A673 (cell line): ENCODE measurements around the gene BTG2. TPM values are rescaled to one million over a fixed set of nuclear protein-coding genes. Genes with fewer than 3 reads are reported as not detected.

ENCODE experiments used
- BruUV-seq: library from RNA; stranded (reverse); fragments of 400-500 nt; replicated peaks from 2 replicates; lab custom pipeline; 2021; lab: Mats Ljungman, UMichigan
- CTCF ChIA-PET: fragments of 300-600 bp; sonication (Branson Sonifier 250); formaldehyde crosslinking; loops from one replicate; lab custom pipeline; 2022; ENCODE audit warnings: antibody characterized with exemption; lab: Charles Lee
- POLR2A ChIA-PET: fragments of 300-600 bp; sonication (Branson Sonifier 250); formaldehyde crosslinking; loops from one replicate; lab custom pipeline; 2022; ENCODE audit warnings: antibody characterized with exemption; ENCODE audit not compliant: low non-redundant PET; lab: Charles Lee
- DNase-seq: peaks from one replicate; pipeline ENCODE4 v3.0.0-alpha.2; 2015; ENCODE audit warnings: low spot score
- H3K27ac ChIP-seq: fragments of 200-600 bp; sonication (generic); 2 replicates; pipeline ENCODE4 v1.5.1; 2016; ENCODE audit warnings: mixed run types, low read depth, mild to moderate bottlenecking, mixed read lengths, antibody characterized with exemption, low read length; ENCODE audit not compliant: poor library complexity, severe bottlenecking
- H3K27me3 ChIP-seq: fragments of 200-600 bp; sonication (generic); replicated peaks from 2 replicates; pipeline ENCODE4 v1.6.1; 2017; ENCODE audit warnings: mixed run types, low read depth, mild to moderate bottlenecking, mixed read lengths, antibody characterized with exemption, low read length; ENCODE audit not compliant: insufficient read depth, poor library complexity
- H3K36me3 ChIP-seq: fragments of 200-600 bp; sonication (generic); 2 replicates; pipeline ENCODE4 v1.6.1; 2016; ENCODE audit warnings: mixed run types, mild to moderate bottlenecking, mixed read lengths, antibody characterized with exemption, low read length; ENCODE audit not compliant: insufficient read depth, poor library complexity, severe bottlenecking
- H3K4me1 ChIP-seq: fragments of 200-600 bp; sonication (generic); 2 replicates; pipeline ENCODE4 v1.6.1; 2017; ENCODE audit warnings: mixed run types, mild to moderate bottlenecking, mixed read lengths, antibody characterized with exemption, low read length; ENCODE audit not compliant: insufficient read depth, poor library complexity, severe bottlenecking
- H3K4me3 ChIP-seq: fragments of 200-600 bp; sonication (generic); 2 replicates; pipeline ENCODE4 v1.5.1; 2016; ENCODE audit warnings: low read depth, mixed run types, mild to moderate bottlenecking, mixed read lengths, low read length; ENCODE audit not compliant: poor library complexity, severe bottlenecking
- H3K9me3 ChIP-seq: fragments of 200-600 bp; sonication (generic); 2 replicates; pipeline ENCODE4 v1.6.1; 2016; ENCODE audit warnings: mixed run types, low read depth, mild to moderate bottlenecking, mixed read lengths, antibody characterized with exemption, low read length; ENCODE audit not compliant: poor library complexity, severe bottlenecking
- EZH2 ChIP-seq: fragments of 200-600 bp; sonication (generic); IDR thresholded peaks from 2 replicates; pipeline ENCODE4 v1.6.1; 2017; ENCODE audit warnings: borderline replicate concordance, low read depth, mild to moderate bottlenecking, mixed read lengths, antibody characterized with exemption, low read length; ENCODE audit not compliant: poor library complexity, severe bottlenecking
- intact Hi-C: fragments of 100-400 bp; cut with micrococcal nuclease; formaldehyde crosslinking; loops from one replicate; pipeline ENCODE4 v1.10.0; 2022; ENCODE audit not compliant: unreplicated experiment
- total RNA-seq: library from RNA; stranded (reverse); gene quantifications from 2 replicates; pipeline ENCODE4 v1.2.3, GENCODE V29; 2021
- TF ChIP-seq, protein P1 (sequence below): fragments of 300-800, 200-600 bp; sonication (generic); conservative IDR thresholded peaks from 2 replicates; pipeline ENCODE4 v1.5.1; 2017; ENCODE audit warnings: low read depth, mild to moderate bottlenecking, antibody characterized with exemption, low read length, moderate library complexity, mixed read lengths

Gene BTG2
- total RNA-seq, 1 experiment from 2014 or later = 9.3 TPM

DNA sequence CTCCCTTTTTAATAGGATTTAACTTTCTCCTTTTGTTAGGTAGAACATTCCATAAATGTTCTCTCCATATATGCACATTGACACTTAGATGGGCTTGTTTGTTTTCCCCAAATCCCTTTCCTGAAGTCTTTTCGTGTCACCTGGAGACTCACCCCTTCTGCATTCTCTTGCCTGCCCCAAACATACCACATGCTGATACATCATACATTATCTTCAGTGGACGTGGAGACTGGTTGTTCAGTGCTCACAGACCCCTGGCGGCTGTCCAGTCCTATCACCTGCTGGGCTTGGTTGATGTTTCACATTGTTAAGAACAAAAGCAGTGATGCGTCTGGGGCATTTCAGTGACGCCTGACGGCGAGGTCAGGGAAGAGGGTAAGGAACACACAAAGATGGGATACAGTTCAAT is 23.4 kb downstream of the BTG2 start:
- Histone ChIP-seq H3K4me1 (peaks cover 31% of the 10 kb centered on the region), H3K27ac (no peak overlapping the region), H3K36me3 (no peaks in the 10 kb centered on the region), H3K4me3 (no peak overlapping the region), H3K27me3 (no peaks in the 10 kb centered on the region), H3K9me3 (no peaks in the 10 kb centered on the region)
- ChIA-PET POLR2A (no interaction called here), CTCF (no interaction called here)
- intact Hi-C loops = loop anchor here (1.0 kb wide), 1 partner anchor 12 kb away; no protein-coding TSS in a partner anchor
- peak; percentile 28 for DNase-seq
- TF ChIP-seq EZH2 = no peak
- TF ChIP-seq, protein P1, sequence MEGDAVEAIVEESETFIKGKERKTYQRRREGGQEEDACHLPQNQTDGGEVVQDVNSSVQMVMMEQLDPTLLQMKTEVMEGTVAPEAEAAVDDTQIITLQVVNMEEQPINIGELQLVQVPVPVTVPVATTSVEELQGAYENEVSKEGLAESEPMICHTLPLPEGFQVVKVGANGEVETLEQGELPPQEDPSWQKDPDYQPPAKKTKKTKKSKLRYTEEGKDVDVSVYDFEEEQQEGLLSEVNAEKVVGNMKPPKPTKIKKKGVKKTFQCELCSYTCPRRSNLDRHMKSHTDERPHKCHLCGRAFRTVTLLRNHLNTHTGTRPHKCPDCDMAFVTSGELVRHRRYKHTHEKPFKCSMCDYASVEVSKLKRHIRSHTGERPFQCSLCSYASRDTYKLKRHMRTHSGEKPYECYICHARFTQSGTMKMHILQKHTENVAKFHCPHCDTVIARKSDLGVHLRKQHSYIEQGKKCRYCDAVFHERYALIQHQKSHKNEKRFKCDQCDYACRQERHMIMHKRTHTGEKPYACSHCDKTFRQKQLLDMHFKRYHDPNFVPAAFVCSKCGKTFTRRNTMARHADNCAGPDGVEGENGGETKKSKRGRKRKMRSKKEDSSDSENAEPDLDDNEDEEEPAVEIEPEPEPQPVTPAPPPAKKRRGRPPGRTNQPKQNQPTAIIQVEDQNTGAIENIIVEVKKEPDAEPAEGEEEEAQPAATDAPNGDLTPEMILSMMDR = no peak
- BruUV-seq = no TSS peak

- TF ChIP-seq EZH2 = no peak
- TF ChIP-seq, protein P1 = no peak
- no TSS peak for BruUV-seq
- H3K36me3 ChIP-seq = no peaks in the 10 kb centered on the region
- H3K27ac ChIP-seq = no peak overlapping the region
- ChIA-PET POLR2A (no interaction called here), CTCF (no interaction called here)
- no peaks in the 10 kb centered on the region for H3K9me3 ChIP-seq
- intact Hi-C loops = no loop called here
- H3K27me3 ChIP-seq = no peaks in the 10 kb centered on the region
- DNase-seq = no peak
- peaks cover 17% of the 10 kb centered on the region for H3K4me1 ChIP-seq
- H3K4me3 ChIP-seq = no peak overlapping the region
Observed at GRCh38 chr1:203331224-203331623, 25.9 kb downstream of the BTG2 start.

- no peak for TF ChIP-seq EZH2
- TF ChIP-seq, protein P1 = no peak
Observed at GRCh38 chr1:203335503-203335902, 30.2 kb downstream of the BTG2 start.

More at GRCh38 chr1:203335503-203335902, 30.2 kb downstream of the BTG2 start:
- no peaks in the 10 kb centered on the region for H3K36me3 ChIP-seq
- no peak for DNase-seq
- no peaks in the 10 kb centered on the region for H3K4me1 ChIP-seq
- no peak overlapping the region for H3K4me3 ChIP-seq
- H3K27me3 ChIP-seq = peaks cover 2% of the 10 kb centered on the region
- no peaks in the 10 kb centered on the region for H3K9me3 ChIP-seq
- CTCF ChIA-PET = interaction anchor here (1.5 kb wide), 2 partner anchors 63 to 68 kb away, joined by 3 to 4 read pairs; no protein-coding TSS in a partner anchor
- no peak overlapping the region for H3K27ac ChIP-seq
- BruUV-seq = no TSS peak
- intact Hi-C loops = no loop called here
- POLR2A ChIA-PET = no interaction called here
